ENCODE measurements around the gene LRRC19. TPM values are rescaled to one million over a fixed set of nuclear protein-coding genes. Genes with fewer than 3 reads are reported as not detected.

The LRRC19 gene
- total RNA-seq, 1 donor from 2014 or later = not detected

DNA sequence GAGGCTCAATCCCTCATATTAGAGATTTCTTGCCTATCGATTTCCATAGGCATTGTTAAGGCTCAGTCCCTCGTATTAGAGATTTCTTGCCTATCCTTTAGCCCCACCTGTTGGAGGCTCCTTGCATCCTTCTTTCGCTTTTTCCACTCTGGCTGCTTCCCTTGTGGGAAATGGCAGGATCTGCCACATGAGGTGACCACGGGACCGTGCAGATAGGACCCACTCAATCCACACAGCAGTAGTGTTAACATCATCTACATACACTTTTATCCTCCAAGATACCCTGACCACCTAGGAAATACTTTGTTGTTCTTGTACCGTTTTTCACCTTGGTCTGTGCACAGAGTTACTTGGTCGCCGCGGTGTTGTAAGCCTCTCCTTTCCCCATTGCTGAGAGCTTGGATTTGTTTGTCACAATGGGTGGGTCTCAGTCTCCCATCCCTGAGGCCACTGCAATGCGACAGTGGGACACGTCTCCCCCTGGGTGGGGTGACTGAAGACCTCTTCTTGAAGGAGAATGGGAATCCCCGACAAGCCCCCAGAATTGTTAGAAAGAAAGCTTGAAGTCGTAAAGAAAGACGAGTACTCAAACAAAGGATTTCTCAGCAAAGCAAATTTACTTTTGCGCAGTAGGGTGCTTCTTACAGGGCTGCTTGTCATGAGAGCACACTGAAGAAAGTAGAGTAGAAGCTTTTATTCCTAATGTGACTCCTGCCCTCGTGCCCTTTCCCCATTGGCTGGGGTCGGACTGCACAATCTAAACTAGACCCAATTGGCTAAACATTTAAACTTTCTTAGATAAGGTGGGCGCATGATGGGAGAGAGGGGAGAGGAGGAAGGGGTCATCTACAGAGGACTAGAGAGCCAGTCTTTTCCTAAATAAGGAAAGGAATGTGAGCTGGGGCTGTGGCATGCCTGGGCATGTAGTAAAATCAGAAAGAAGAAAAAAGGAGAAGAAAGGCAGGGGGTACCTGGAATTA lies 29.5 kb downstream of the LRRC19 start:
- peaks cover 7% of the 10 kb centered on the region for H3K4me1 Mint-ChIP-seq
- peaks cover 11% of the 10 kb centered on the region for H3K9me3 Mint-ChIP-seq
- H3K27ac Mint-ChIP-seq = peak overlapping the region; percentile 69
- peak overlapping the region; percentile 50 for H3K4me3 Mint-ChIP-seq
- peaks cover 40% of the 10 kb centered on the region for H3K36me3 Mint-ChIP-seq
- TF ChIP-seq, protein P1, sequence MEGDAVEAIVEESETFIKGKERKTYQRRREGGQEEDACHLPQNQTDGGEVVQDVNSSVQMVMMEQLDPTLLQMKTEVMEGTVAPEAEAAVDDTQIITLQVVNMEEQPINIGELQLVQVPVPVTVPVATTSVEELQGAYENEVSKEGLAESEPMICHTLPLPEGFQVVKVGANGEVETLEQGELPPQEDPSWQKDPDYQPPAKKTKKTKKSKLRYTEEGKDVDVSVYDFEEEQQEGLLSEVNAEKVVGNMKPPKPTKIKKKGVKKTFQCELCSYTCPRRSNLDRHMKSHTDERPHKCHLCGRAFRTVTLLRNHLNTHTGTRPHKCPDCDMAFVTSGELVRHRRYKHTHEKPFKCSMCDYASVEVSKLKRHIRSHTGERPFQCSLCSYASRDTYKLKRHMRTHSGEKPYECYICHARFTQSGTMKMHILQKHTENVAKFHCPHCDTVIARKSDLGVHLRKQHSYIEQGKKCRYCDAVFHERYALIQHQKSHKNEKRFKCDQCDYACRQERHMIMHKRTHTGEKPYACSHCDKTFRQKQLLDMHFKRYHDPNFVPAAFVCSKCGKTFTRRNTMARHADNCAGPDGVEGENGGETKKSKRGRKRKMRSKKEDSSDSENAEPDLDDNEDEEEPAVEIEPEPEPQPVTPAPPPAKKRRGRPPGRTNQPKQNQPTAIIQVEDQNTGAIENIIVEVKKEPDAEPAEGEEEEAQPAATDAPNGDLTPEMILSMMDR (IDR thresholded peaks at IDR 0.05; ENCODE audit: unreplicated experiment) = no peak
- DNase-seq (ENCODE audit: low spot score in 2 of 2, unreplicated experiment in 2 of 2) = no peak
- no peaks in the 10 kb centered on the region for H3K27me3 Mint-ChIP-seq (ENCODE audit: low read depth)

DNA sequence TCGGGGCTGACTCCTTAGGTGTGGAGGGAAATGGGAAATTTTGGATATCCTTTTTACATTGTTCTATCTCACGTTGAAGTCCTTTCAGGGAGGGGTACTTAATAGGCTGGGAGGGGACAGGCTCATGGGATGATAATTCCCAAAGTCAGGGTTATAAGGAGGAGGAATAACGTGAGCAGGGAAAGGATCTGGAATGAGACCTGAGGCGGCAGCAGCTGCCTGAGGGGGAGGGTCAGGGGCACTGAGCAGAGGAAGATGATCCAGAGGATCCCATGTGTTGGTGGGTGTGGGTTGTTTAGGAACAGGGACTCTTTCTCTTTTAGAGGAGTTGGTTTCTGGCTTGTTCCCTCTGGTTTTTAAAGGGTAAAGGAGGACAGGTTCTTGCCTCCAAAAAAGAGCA lies 30.5 kb downstream of the LRRC19 start:
- H3K27me3 Mint-ChIP-seq (ENCODE audit: low read depth) = no peaks in the 10 kb centered on the region
- TF ChIP-seq, protein P1 (IDR thresholded peaks at IDR 0.05; ENCODE audit: unreplicated experiment) = no peak
- H3K4me1 Mint-ChIP-seq = peaks cover 7% of the 10 kb centered on the region
- H3K9me3 Mint-ChIP-seq = peaks cover 20% of the 10 kb centered on the region
- H3K36me3 Mint-ChIP-seq = peaks cover 40% of the 10 kb centered on the region
- no peak for DNase-seq (ENCODE audit: low spot score in 2 of 2, unreplicated experiment in 2 of 2)
- no peak overlapping the region for H3K4me3 Mint-ChIP-seq
- peak overlapping the region; percentile 31 for H3K27ac Mint-ChIP-seq

DNA sequence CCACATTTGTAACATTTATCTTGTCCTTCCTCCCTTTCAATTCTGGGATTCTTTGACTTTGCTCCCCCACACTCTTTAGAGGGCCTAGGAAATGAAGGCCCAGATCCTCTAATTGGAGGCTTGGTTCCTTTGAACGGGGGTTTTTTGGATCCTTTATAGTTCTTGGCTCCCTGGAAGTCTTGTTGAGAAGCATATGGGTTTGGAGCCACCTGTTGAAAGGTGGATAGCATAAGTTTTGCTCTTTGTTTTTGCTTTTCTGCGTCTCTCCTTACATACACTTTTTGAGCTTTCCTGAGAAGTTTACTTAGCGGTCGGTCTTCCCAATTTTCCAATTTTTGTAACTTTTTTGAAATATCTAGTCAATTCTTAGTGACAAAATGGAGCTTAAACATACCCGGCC lies 31.5 kb downstream of the LRRC19 start:
- Mint-ChIP-seq H3K4me1 (peaks cover 7% of the 10 kb centered on the region), H3K27ac (no peak overlapping the region), H3K27me3 (ENCODE audit: low read depth) (no peaks in the 10 kb centered on the region), H3K4me3 (no peak overlapping the region), H3K9me3 (peaks cover 30% of the 10 kb centered on the region), H3K36me3 (peaks cover 47% of the 10 kb centered on the region)
- no peak for DNase-seq (ENCODE audit: low spot score in 2 of 2, unreplicated experiment in 2 of 2)
- TF ChIP-seq, protein P1 (IDR thresholded peaks at IDR 0.05; ENCODE audit: unreplicated experiment) = no peak

DNA sequence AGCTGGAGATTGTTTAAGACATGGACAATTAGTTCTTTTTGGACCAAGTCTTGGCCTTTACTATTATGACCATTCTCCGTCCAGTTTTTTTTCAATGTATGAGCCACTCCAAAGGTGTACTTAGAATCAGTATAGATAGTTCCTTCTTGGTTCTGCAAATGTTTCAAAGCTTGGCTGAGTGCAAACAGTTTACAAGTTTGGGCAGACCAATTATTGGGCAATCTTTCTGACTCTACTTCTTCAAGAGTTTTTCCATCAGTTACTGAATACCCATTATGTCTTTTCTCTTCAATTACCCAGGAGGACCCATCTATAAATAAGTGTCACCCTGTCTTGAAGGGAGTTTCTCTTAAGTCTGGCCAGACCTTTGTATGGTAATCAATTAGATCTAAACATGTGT lies 33.8 kb downstream of the LRRC19 start:
- Mint-ChIP-seq H3K4me3 (no peak overlapping the region), H3K4me1 (peaks cover 6% of the 10 kb centered on the region), H3K36me3 (peaks cover 63% of the 10 kb centered on the region), H3K27me3 (ENCODE audit: low read depth) (no peaks in the 10 kb centered on the region), H3K9me3 (peaks cover 49% of the 10 kb centered on the region), H3K27ac (no peak overlapping the region)
- DNase-seq (ENCODE audit: low spot score in 2 of 2, unreplicated experiment in 2 of 2) = no peak
- TF ChIP-seq, protein P1 (IDR thresholded peaks at IDR 0.05; ENCODE audit: unreplicated experiment) = no peak

DNA sequence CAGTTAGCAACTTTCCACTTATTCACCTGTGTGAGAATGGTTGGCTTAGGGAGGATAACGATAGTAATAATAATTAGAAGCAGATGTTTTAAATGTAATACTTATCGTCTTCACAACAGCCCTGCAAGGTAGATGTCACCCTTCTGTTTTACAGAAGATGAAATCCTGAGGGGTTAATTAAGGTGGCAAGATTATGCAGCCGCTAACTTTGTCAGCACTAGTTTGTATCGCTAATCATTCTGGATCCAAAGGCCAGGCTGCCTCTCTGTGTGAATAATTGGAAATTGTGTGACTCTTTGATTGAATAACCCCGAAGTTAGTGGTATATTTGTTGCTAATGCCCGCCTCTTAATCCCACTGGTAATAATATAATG lies 48.6 kb downstream of the LRRC19 start:
- H3K27ac Mint-ChIP-seq = peak overlapping the region; percentile 99
- H3K36me3 Mint-ChIP-seq = peaks cover 6% of the 10 kb centered on the region
- DNase-seq (ENCODE audit: low spot score in 2 of 2, unreplicated experiment in 2 of 2) = no peak

More for the DNA sequence above, 48.6 kb downstream of the LRRC19 start:
- TF ChIP-seq, protein P1 (IDR thresholded peaks at IDR 0.05; ENCODE audit: unreplicated experiment) = no peak
- H3K4me3 Mint-ChIP-seq = peak overlapping the region; percentile 90
- H3K9me3 Mint-ChIP-seq = no peaks in the 10 kb centered on the region
- H3K27me3 Mint-ChIP-seq (ENCODE audit: low read depth) = no peaks in the 10 kb centered on the region
- H3K4me1 Mint-ChIP-seq = peaks cover 20% of the 10 kb centered on the region
